Germinal center (tissue), 1 donor: ENCODE data around the gene BSDC1.
"Not testable (repeated sequence)": the region's sequence is repeated elsewhere in the genome, so short reads cannot be mapped to it uniquely, and the experiment has no call there.

Experiments used
- DNase-seq: peaks from one replicate; pipeline ENCODE4 v3.0.0; 2012; ENCODE audit warnings: mixed read lengths, low spot score

Gene BSDC1

GRCh38 chr1:32358435-32358834, 35.8 kb downstream of the BSDC1 start:
- DNase-seq = no peak

- no peak for DNase-seq
Observed at GRCh38 chr1:32357614-32358013, 36.6 kb downstream of the BSDC1 start.

GRCh38 chr1:32356478-32356877, 37.8 kb downstream of the BSDC1 start:
- DNase-seq = no peak

GRCh38 chr1:32355778-32356177, 38.5 kb downstream of the BSDC1 start:
- not testable (repeated sequence) for DNase-seq

- DNase-seq = no peak
Observed at GRCh38 chr1:32353886-32354570, 40.2 kb downstream of the BSDC1 start.

GRCh38 chr1:32353431-32353830, 40.8 kb downstream of the BSDC1 start:
- no peak for DNase-seq

- no peak for DNase-seq
Observed at GRCh38 chr1:32352831-32353383, 41.3 kb downstream of the BSDC1 start.

GRCh38 chr1:32352239-32352745, 41.9 kb downstream of the BSDC1 start:
- no peak for DNase-seq

- peak; percentile 97 for DNase-seq
Observed at GRCh38 chr1:32351399-32352238, 42.6 kb downstream of the BSDC1 start.

GRCh38 chr1:32350785-32351398, 43.3 kb downstream of the BSDC1 start:
- peak; percentile 85 for DNase-seq

- no peak for DNase-seq
Observed at GRCh38 chr1:32349211-32349708, 45.0 kb downstream of the BSDC1 start.

GRCh38 chr1:32346532-32347157, 47.6 kb downstream of the BSDC1 start:
- no peak for DNase-seq

- no peak for DNase-seq
Observed at GRCh38 chr1:32345289-32345827, 48.9 kb downstream of the BSDC1 start.

- no peak for DNase-seq
Observed at GRCh38 chr1:32342704-32343103, 51.5 kb downstream of the BSDC1 start.

- DNase-seq = no peak
Observed at GRCh38 chr1:32341971-32342370, 52.3 kb downstream of the BSDC1 start.

- no peak for DNase-seq
Observed at GRCh38 chr1:32341186-32341757, 53.0 kb downstream of the BSDC1 start.

GRCh38 chr1:32339363-32339978, 54.8 kb downstream of the BSDC1 start:
- DNase-seq = no peak

- DNase-seq = no peak
Observed at GRCh38 chr1:32338637-32339145, 55.5 kb downstream of the BSDC1 start.

- DNase-seq = peak; percentile 38
Observed at GRCh38 chr1:32337855-32338636, 56.2 kb downstream of the BSDC1 start.
